KG1 (cell line): ENCODE results near the gene CYP26B1.
A peak's percentile ranks its signal among the peaks of the same experiment; 100 is the strongest.

Experiments used
- DNase-seq: peaks from one replicate; lab custom pipeline; 2025; lab: John Stamatoyannopoulos, UW

CYP26B1 gene

GRCh38 chr2:72141032-72141645, 6.5 kb downstream of the CYP26B1 start:
- no peak for DNase-seq

DNA sequence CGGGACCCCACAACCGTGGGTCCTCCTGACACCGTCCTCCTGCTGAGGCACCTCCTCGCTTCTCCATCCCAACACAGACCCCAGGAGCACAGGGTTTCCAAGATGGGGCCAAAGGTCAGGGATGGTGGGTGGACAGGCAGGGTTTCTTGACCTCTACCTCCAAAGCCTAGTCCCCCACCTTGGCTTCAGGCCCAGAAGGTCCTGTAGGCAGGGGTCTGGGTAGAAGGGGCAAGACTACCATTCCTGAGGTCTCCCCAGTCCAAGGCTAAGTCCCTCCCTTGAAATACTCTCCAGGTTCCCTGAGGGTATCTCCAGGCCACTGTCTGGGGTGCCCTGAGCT, 7.1 kb downstream of the CYP26B1 start:
- DNase-seq, result no peak

DNA sequence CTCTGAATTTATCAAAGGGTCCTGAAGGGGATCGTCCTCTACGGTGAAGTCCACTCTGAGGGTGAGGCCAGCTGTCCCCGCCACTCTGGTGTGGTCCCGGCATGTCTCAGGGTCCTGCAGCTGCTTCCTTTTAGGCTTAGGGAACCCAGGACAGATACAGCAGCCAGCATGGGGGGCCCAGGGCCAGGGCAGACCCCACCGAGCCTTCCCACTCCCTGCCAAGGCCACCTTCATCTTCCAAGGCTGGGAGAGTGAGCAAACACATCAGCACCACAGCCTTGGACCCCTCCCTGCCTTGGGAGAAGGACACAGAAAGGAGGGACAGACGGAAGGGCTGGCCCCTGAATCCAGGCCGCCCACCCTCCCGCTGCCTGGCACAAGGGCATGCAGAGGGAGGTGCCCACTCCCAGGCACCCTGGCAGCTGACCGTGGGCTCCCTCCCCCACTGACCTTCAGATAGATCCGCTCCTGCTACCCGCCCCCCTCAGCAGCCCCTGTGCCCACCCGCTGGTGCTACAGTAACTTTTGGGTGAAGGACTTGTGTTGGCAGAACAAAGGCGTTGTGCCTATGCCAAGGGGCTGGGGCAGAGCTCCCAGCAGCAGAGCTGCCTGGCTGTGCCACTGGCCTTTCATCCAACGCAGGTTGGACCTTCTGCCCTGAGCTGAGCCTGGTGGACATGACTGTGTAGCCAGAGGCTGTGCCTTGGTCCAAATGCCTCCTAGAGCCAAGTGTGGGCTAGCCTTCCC, 7.6 kb downstream of the CYP26B1 start:
- DNase-seq, result no peak

- no peak for DNase-seq
Observed at GRCh38 chr2:72139471-72139873, 8.2 kb downstream of the CYP26B1 start.

- DNase-seq, result no peak
Observed at GRCh38 chr2:72138921-72139381, 8.7 kb downstream of the CYP26B1 start.

- no peak for DNase-seq
Observed at GRCh38 chr2:72138011-72138881, 9.4 kb downstream of the CYP26B1 start.

GRCh38 chr2:72137498-72138010, 10.1 kb downstream of the CYP26B1 start:
- peak; percentile 47 for DNase-seq

DNA sequence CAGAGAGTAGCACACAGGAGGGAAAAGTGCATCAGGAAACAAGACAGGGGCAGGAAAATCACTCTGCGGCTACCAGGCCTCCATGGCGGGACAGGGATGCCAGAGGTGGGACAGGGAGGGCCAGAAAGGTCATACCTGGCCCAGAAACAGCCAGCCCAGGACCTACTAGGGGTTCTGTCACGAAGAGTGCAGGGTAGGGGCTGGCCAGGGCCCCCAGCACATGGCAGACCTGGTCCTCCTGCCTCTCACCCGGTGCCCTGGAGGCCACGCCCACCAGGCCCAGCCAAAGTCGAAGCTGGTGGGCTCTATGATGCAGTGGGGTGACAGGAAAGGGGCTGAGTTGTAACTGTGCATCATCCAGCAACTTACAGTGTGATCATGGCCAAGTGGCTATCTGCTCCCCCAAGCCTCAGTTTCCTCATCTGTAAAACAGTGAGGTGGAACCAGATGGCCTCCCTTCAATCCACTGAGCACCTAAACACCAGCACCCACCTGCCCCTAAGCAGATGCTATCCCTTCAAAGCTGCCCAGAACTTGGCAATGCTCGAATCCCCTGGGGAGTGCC, 10.6 kb downstream of the CYP26B1 start:
- DNase-seq, result no peak

- DNase-seq, result no peak
Observed at GRCh38 chr2:72136331-72136730, 11.3 kb downstream of the CYP26B1 start.

- DNase-seq, result no peak
Observed at GRCh38 chr2:72135921-72136320, 11.7 kb downstream of the CYP26B1 start.

DNA sequence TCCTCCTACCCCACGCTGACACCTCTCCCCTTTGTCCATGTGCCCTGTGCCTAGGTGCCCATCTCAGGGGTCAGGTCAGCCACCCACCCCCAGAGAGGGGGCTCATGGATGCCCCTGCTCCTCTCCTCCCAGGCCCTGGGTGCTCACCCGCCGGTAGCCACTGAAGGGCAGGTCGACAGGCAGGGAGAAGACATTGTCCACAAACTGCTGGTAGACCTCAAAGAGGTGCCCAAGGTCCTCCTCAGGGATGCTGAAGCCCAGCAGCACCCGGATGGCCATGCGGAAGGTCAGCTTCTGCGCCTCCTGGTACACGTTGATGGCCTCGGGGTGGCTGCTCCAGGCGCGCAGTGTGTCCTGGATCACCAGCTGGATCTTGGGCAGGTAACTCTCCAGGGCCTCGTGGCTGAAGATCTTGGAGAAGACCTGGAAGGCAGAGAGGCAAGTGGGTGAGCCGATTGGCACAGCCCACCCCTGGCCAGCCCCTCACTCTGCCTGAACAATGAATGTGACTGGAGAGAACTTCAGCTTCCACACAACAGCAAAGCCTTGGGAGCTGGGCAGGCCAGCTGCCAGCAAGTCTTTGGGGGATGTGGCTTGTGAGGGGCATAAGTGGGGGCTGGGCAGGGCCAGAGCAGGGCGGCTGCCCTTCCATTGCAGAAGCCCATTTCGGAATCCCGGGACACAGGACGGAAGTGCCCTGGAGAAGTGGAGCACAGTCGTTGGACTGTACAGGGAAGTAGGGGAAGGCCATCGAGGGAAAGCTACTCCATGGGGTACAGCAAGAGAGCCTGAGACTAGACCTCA, 12.5 kb downstream of the CYP26B1 start:
- DNase-seq, result no peak

DNA sequence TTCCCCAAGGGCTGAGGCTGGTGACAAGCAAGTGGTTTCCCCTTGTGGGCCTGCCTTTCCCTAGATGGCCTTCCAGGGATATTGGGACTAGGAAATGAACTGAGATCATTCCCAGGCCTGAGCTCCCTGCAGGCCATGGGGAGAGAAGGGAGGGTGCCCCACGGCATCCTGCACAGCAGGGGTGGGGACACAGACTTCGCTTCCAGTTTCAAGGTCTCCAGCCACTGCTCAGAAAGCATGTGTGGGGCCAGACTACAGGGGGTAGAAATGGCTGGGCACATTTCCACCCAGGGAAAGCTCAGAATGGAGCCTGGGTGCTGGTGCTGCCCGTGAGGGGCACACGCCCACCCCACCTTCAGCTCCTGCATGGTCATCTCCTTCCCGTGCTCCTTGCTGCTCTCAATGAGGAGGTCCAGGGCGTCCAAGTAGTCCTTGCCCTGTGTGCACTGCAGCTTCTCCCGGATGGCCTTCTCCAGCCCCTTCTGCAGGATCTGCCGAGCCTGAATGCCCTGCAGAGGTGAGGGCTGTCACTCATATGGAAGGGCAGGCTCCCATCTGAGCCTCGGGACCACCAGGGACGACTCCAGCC, 13.2 kb downstream of the CYP26B1 start:
- no peak for DNase-seq

DNA sequence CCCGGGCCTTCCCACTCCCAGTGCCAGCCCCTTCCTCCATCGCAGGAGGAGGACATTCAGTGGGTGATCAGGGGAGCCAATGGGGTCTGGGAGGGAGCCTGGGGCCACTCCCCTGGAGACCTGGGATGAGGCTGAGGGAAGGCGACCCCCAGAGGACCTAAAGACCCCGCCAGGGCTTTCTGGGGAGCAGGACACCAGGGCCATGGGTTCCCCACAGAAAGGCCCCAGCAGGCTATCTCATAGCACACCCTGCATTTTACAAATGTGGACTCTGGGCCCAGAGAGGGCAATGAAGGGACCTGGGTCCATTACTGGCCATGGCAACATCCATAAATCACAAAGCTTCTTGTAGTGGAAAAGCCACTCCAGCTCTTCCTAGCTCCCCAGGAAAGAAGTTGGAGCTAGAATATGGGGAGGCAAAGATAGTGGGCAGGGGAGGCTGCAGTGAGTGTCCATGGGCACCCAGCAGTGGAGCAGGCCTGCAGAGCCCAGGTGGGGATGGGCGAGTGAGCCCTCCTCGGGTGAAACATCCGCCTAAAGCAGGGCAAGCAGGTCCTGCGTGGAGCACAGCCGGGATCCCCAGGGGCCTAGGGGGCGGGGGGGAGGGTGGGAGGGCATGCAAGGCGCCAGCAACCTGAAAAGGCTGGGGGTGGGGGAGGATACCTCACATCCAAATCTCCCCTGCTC, 13.8 kb downstream of the CYP26B1 start:
- DNase-seq, result no peak

DNA sequence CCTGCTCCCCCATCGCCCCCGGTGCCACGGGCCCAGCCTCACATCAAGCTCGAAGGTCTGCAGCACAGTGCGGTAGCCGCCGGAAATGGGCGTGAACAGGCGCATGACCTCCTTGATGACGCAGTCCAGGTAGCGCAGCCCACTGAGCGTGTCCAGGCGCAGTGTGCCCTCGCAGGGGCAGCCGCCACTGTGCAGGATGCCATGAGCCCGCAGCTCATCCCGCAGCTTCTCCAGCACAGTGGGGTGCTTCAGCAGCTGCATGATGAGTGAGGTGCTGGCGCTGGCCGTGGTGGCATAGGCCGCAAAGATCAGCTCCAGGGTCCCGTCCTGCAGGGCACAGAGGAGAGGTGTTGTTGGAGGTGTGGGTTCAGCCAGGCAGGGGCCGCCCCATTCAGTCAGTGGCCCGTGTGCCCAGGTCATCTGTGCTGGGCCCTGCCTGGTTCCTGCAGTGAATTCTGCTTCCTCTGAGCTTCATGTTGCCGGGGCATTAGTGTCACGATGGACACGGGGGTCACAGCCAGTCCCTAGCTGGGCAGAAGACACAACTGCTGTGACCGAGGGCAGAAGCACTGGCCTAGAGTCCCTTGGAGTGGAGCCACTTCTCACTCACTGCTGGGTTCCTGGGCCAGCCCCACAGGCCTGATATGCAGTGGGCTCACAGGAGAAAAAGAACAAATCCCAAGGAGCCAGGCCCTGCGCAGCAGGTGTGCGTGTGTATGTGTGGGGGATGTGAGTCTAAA, 14.5 kb downstream of the CYP26B1 start:
- no peak for DNase-seq

- DNase-seq, result no peak
Observed at GRCh38 chr2:72131916-72132841, 15.5 kb downstream of the CYP26B1 start.

GRCh38 chr2:72131371-72131891, 16.2 kb downstream of the CYP26B1 start:
- DNase-seq, result no peak

DNA sequence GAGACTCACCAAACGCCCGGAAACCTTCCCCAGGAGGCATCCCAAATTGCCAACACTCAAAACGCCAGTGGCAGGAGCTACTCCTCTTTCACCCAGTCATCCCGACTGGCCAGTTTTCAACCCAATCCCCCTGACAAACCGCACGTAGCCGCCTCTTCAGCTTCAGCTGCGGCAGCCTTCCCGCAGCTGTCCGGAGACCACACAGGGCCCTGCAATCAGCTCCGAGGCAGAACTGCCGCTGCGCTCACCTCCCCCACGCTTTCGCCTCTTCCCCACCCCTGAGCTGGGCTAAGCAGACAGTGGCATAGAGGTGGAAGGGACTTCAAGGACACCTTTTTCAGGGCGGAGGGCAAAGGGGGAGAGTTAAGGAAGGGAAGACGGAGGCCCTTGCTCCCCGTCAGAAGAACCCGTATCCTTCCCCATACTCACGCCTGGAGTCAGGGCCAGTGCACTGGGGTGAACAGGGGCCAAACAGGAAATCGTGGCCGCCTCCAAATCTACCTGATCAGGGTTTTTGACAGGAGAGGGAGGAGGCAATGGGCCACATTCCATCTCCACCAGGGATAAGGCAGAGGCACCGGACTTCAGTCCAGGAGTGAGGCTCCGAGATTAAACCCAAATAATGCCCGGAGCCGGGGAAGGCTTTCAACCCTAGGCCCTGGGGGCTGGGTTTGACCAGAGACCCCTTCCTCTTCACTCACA, 16.9 kb downstream of the CYP26B1 start:
- DNase-seq, result no peak
